Fibroblast of the aortic adventitia (primary cell): Measurements from ENCODE around the gene NETO1. TPM values are rescaled to one million over a fixed set of nuclear protein-coding genes. Genes with fewer than 3 reads are reported as not detected.

ENCODE experiments used
- DNase-seq: peaks from one replicate; pipeline ENCODE4 v3.0.0-alpha.2; 2010; ENCODE audit warnings: low read depth
- H3K4me3 ChIP-seq: 2 replicates; pipeline ENCODE4 v1.5.1; 2011; ENCODE audit warnings: low read depth, mild to moderate bottlenecking, control low read depth, low read length, moderate library complexity
- total RNA-seq: library from RNA; depleted of rRNA; stranded (reverse); fragments of >200 nt; gene quantifications from 2 replicates; pipeline ENCODE4 v1.2.3, GENCODE V29; 2012; ENCODE audit warnings: low replicate concordance
- TF ChIP-seq, protein P1 (sequence below): IDR thresholded peaks from 2 replicates; pipeline ENCODE4 v1.5.1; 2011; ENCODE audit warnings: mild to moderate bottlenecking, low read length, control low read depth, inconsistent platforms; ENCODE audit not compliant: insufficient read depth

NETO1 gene, protein sequence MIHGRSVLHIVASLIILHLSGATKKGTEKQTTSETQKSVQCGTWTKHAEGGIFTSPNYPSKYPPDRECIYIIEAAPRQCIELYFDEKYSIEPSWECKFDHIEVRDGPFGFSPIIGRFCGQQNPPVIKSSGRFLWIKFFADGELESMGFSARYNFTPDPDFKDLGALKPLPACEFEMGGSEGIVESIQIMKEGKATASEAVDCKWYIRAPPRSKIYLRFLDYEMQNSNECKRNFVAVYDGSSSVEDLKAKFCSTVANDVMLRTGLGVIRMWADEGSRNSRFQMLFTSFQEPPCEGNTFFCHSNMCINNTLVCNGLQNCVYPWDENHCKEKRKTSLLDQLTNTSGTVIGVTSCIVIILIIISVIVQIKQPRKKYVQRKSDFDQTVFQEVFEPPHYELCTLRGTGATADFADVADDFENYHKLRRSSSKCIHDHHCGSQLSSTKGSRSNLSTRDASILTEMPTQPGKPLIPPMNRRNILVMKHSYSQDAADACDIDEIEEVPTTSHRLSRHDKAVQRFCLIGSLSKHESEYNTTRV
- total RNA-seq, result not detected in 2 replicates

DNA sequence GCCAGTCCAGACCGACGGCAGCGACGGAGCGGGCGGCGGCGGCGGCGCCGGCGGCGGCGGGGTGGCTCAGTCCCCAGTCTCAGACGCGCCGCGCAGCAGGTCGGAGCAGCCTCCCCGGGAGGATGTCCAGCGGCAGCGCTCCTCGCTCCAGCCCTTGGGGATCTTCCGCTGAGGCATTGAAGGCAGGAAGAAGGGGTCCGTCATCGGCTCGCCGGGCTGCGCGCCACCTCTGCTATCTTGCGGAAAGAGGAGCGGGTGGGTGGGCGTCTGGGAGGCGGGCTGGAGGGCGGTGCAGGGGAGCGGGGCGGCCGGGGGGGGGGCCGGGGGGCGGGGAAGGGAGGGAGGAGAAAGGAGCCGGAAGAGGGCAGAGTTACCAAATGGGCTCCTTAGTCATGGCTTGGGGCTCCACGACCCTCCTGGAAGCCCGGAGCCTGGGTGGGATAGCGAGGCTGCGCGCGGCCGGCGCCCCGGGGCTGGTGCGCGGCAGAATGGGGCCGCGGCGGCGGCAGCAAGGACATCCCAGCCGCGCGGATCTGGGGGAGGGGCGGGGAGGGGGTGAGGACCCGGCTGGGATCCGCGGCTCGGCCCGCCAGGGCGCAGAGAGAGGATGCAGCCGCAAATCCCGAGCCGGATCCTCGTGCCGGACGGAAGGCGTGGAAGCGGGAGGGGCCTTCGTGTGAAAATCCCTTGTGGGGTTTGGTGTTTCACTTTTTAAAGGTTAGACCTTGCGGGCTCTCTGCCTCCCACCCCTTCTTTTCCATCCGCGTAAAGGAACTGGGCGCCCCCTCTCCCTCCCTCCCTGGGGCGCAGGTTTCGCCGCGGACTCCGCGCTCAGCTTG is at the start of gene NETO1:
Gene NETO1 (minus strand): TSS at position 242 of the 839 bp plus-strand sequence. CDS start 696 bp downstream, outside the sequence.
- TF ChIP-seq, protein P1, sequence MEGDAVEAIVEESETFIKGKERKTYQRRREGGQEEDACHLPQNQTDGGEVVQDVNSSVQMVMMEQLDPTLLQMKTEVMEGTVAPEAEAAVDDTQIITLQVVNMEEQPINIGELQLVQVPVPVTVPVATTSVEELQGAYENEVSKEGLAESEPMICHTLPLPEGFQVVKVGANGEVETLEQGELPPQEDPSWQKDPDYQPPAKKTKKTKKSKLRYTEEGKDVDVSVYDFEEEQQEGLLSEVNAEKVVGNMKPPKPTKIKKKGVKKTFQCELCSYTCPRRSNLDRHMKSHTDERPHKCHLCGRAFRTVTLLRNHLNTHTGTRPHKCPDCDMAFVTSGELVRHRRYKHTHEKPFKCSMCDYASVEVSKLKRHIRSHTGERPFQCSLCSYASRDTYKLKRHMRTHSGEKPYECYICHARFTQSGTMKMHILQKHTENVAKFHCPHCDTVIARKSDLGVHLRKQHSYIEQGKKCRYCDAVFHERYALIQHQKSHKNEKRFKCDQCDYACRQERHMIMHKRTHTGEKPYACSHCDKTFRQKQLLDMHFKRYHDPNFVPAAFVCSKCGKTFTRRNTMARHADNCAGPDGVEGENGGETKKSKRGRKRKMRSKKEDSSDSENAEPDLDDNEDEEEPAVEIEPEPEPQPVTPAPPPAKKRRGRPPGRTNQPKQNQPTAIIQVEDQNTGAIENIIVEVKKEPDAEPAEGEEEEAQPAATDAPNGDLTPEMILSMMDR, result no peak
- peak within 1 kb of the TSS; percentile 9 for H3K4me3 ChIP-seq
- DNase-seq, result no peak

DNA sequence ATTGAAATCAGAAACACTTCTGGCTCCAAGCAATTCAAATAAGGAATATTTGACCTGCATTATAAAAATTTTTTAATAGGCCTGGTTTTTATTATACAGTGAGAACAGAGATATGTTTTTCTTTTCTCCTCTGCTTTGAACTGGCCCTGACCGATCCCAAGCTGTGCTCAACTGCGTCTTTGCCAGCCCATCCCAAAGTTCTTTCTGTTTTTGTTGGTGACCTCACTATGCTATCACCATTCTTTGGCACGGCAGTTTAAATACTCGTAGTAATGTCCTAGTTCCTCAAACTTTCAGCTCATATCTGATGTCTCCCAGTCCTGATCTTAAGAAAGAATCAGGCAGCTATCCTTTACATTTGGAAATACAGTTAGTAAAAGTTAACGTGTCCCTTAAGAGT is 42.3 kb upstream of the NETO1 start:
- TF ChIP-seq, protein P1, result no peak
- DNase-seq, result no peak
- H3K4me3 ChIP-seq, result no peak overlapping the region

DNA sequence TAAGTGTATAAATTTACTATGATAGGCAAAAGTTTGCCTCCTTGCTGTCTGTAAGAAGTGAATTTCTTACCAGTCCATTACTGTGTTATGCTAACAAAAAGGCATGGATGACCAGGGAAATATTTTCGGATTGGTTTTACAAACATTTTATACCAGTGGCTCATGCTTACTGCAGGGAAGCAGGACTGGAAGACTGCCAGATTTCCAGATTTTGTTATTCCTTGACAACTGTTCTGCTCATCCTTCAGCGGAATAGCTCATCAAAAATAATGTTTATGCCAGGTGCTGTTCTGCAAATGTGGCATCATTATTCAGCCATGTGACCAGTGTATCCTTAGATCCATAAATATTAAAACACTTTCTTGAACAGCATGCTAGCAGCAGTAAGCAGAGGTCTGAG is 40.4 kb upstream of the NETO1 start:
- TF ChIP-seq, protein P1, result no peak
- no peak for DNase-seq
- H3K4me3 ChIP-seq, result no peak overlapping the region

DNA sequence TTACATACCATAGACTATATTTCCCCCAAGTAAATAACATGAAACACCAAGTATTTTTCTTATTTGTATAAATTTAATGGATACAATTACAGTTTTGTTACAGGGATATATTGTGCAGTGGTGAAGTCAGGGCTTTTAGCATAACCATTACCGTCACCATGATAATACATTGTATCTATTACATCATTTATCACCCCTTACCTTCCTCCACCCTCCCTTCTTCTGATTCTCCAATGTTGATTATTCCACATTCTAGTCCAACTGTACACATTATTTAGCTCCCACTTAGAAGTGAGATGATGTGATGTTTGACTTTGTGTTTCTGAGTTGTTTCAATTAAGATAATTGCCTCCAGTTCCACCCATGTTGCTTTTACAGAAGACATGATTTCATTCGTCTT is 35.2 kb upstream of the NETO1 start:
- H3K4me3 ChIP-seq, result no peak overlapping the region
- TF ChIP-seq, protein P1, result no peak
- no peak for DNase-seq

DNA sequence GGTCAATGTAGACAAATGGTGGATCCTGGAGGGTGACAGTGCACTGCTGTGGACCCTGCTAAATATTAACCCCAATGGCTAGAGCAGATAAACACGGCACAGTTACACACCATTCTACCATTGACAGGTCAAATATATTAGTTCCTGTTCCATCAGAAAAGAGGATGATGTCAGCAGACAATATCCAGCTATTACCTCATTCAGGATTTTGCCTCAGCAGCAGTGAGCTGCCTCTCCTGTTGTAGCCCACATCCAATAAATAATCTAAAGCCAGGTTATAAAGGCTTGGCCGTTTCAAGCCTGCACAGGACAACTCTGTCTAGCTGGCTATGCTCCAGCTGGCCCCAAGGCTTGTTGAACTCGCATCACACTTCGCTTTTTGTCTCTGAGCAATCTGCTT is 31.6 kb upstream of the NETO1 start:
- TF ChIP-seq, protein P1, result no peak
- H3K4me3 ChIP-seq, result no peak overlapping the region

DNA sequence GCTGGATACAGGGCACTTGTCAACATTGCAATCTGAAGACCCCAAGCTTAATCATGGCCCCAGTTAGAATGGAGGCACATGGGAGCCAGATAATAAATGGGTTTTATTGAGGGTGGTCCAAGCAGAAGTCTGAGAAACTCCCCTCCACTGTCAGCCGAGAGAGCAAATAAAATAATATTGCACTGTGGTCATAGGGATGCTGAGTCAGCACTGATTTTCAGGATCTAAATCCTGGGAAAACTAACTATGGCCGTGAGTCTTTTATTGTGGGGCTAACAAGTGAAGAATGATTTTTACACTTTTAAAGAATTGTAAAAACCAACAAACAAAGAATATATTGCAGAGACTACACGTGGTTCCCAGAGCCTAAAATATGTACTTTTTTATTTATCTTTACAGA is 31.1 kb upstream of the NETO1 start:
- TF ChIP-seq, protein P1, result no peak
- DNase-seq, result no peak
- no peak overlapping the region for H3K4me3 ChIP-seq

More for the DNA sequence above, 31.6 kb upstream of the NETO1 start:
- no peak for DNase-seq
